Measurements from ENCODE around the gene C6orf52. TPM values are rescaled to one million over a fixed set of nuclear protein-coding genes. Genes with fewer than 3 reads are reported as not detected.

Gene C6orf52
- total and polyA plus RNA-seq, 2 of the 13 experiments (the other 11 are each of a cell fraction or from before 2014, with no cell fraction given) = 0.50 to 0.53 TPM

DNA sequence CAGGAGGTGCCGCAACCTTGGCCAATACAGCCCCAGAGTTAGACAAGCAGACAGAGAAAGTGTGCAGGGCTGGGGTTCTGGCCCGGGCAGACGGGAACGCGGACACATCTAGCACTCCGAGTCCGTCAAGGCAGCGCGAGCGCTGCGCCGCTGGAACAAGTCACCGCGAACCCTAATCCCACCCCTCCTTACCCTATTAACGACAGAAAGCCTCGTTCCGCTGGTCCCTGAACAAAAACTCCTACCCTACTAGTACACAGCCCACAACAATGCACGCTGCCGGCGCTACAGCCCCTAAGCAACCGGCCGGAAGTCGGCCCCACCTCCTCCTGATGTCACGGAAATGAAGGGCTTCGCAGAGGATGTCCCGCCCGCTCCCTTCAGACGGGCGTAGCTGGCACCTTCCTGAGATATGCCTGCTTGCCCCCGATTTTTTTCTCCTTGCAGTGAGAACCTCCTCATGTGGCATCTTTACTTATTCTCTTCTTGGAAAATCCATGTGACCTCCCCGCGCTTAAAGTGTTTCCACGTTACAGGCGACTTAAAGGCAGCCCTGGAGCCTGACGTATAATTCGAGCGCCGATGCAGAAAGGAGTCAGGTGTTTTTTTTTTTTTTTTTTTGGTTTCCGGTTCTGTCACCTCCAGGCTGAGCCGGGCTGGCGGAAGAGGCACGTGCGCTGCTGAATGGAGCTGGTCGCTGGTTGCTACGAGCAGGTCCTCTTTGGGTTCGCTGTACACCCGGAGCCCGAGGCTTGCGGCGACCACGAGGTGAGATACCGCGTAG is at the start of gene C6orf52, which contains the start of gene PAK1IP1 (continued):
- TF ChIP-seq RORA (CRISPR knock-in tag; IDR thresholded peaks at IDR 0.05) (peak; percentile 21; the same call in 1 of the 2 replicates), SMARCC2 (IDR thresholded peaks at IDR 0.05) (no peak), ZFP41 (CRISPR knock-in tag; IDR thresholded peaks at IDR 0.05; ENCODE audit: borderline replicate concordance) (peak; percentile 85; the same call in 1 of the 2 replicates), THYN1 (CRISPR knock-in tag; IDR thresholded peaks at IDR 0.05; ENCODE audit: borderline replicate concordance, low read depth) (no peak), ZFP90 (CRISPR knock-in tag; IDR thresholded peaks at IDR 0.05; ENCODE audit: borderline replicate concordance) (peak; percentile 83; the same call in 1 of the 2 replicates), ARNT (IDR thresholded peaks at IDR 0.05) (no peak), ZFP36 (IDR thresholded peaks at IDR 0.05; ENCODE audit: borderline replicate concordance, low read depth, low read length, partially characterized antibody) (no peak), ZNF766 (CRISPR knock-in tag; IDR thresholded peaks at IDR 0.05; ENCODE audit: borderline replicate concordance) (0 out of 2 replicates have a peak, but pooled peaks have one; percentile 48), ETV5 (CRISPR knock-in tag; IDR thresholded peaks at IDR 0.05; ENCODE audit: borderline replicate concordance) (peak; percentile 67), SP1 (IDR thresholded peaks at IDR 0.05) (no peak), SP1 (CRISPR knock-in tag; IDR thresholded peaks at IDR 0.05) (no peak), ZNF333 (CRISPR knock-in tag; IDR thresholded peaks at IDR 0.05; ENCODE audit: borderline replicate concordance) (0 out of 2 replicates have a peak, but pooled peaks have one; percentile 38), ZNF343 (CRISPR knock-in tag; IDR thresholded peaks at IDR 0.05) (no peak; the same call in 1 of the 2 replicates), HOXA7 (CRISPR knock-in tag; IDR thresholded peaks at IDR 0.05) (no peak), RFX1 (IDR thresholded peaks at IDR 0.05) (no peak), RBM39 (IDR thresholded peaks at IDR 0.05; ENCODE audit: low read depth, low read length, poor library complexity, severe bottlenecking) (peak; percentile 61), ZNF160 (CRISPR knock-in tag; IDR thresholded peaks at IDR 0.05) (0 out of 2 replicates have a peak, but pooled peaks have one; percentile 37), PCBP1 (IDR thresholded peaks at IDR 0.05; ENCODE audit: borderline replicate concordance, low read depth, low read length) (peak; percentile 53; the same call in 1 of the 2 replicates), ZBTB20 (CRISPR knock-in tag; IDR thresholded peaks at IDR 0.05; ENCODE audit: borderline replicate concordance, low read depth) (0 out of 2 replicates have a peak, but pooled peaks have one; percentile 4), SP5 (CRISPR knock-in tag; IDR thresholded peaks at IDR 0.05; ENCODE audit: borderline replicate concordance, low read depth) (peak; percentile 51; the same call in 1 of the 2 replicates), KAT7 (CRISPR knock-in tag; IDR thresholded peaks at IDR 0.05; ENCODE audit: borderline replicate concordance) (0 out of 2 replicates have a peak, but pooled peaks have one; percentile 19), ZNF772 (CRISPR knock-in tag; IDR thresholded peaks at IDR 0.05) (0 out of 2 replicates have a peak, but pooled peaks have one; percentile 27), RAD51 (IDR thresholded peaks at IDR 0.05; ENCODE audit: borderline replicate concordance) (no peak; the same call in 1 of the 2 replicates), ZFYVE20 (CRISPR knock-in tag; IDR thresholded peaks at IDR 0.05; ENCODE audit: borderline replicate concordance, low read depth) (no peak), ATRX (CRISPR knock-in tag; IDR thresholded peaks at IDR 0.05; ENCODE audit: borderline replicate concordance) (no peak)
- TF ChIP-seq, protein P1, sequence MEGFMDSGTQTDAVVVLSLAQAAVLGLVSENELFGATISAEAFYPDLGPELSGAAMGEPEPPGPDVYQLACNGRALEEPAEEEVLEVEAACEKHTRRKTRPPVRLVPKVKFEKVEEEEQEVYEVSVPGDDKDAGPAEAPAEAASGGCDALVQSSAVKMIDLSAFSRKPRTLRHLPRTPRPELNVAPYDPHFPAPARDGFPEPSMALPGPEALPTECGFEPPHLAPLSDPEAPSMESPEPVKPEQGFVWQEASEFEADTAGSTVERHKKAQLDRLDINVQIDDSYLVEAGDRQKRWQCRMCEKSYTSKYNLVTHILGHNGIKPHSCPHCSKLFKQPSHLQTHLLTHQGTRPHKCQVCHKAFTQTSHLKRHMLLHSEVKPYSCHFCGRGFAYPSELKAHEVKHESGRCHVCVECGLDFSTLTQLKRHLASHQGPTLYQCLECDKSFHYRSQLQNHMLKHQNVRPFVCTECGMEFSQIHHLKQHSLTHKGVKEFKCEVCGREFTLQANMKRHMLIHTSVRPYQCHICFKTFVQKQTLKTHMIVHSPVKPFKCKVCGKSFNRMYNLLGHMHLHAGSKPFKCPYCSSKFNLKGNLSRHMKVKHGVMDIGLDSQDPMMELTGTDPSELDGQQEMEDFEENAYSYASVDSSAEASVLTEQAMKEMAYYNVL (CRISPR knock-in tag; IDR thresholded peaks at IDR 0.05; ENCODE audit: borderline replicate concordance) = no peak
- TF ChIP-seq, protein P2, sequence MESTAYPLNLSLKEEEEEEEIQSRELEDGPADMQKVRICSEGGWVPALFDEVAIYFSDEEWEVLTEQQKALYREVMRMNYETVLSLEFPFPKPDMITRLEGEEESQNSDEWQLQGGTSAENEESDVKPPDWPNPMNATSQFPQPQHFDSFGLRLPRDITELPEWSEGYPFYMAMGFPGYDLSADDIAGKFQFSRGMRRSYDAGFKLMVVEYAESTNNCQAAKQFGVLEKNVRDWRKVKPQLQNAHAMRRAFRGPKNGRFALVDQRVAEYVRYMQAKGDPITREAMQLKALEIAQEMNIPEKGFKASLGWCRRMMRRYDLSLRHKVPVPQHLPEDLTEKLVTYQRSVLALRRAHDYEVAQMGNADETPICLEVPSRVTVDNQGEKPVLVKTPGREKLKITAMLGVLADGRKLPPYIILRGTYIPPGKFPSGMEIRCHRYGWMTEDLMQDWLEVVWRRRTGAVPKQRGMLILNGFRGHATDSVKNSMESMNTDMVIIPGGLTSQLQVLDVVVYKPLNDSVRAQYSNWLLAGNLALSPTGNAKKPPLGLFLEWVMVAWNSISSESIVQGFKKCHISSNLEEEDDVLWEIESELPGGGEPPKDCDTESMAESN (CRISPR knock-in tag; conservative IDR thresholded peaks at IDR 0.05) = no peak
